DOHH2 (cell line): ENCODE data around the gene GAS6.
"Not testable (repeated sequence)": the region's sequence is repeated elsewhere in the genome, so short reads cannot be mapped to it uniquely, and the experiment has no call there.

Experiments
- EZH2phosphoT487 ChIP-seq: fragments of 200-600 bp; sonication (generic); IDR thresholded peaks from 2 replicates; pipeline ENCODE4 v1.6.1; 2017; ENCODE audit warnings: borderline replicate concordance, mild to moderate bottlenecking, antibody characterized with exemption, low read length, moderate library complexity, mixed read lengths
- TF ChIP-seq, protein P1 (sequence below): fragments of 200-600 bp; sonication (generic); IDR thresholded peaks from one replicate; pipeline ENCODE4 v1.5.1; 2014; ENCODE audit warnings: antibody characterized with exemption, mild to moderate bottlenecking, low read depth, low read length; ENCODE audit not compliant: poor library complexity, severe bottlenecking

DNA sequence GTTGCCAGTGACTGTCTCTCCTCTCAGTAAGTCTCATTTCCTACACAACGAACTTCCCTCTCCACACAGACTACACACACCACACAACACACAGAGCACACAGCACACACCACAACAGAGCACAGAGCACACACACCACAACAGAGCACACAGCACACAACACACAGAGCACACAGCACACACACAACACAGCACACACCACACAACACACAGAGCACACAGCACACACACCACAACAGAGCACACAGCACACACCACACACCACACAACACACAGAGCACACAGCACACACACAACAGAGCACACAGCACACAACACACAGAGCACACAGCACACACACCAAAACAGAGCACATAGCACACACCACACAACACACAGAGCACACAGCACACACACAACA lies 68.5 kb downstream of the GAS6 start:
- TF ChIP-seq, protein P1, sequence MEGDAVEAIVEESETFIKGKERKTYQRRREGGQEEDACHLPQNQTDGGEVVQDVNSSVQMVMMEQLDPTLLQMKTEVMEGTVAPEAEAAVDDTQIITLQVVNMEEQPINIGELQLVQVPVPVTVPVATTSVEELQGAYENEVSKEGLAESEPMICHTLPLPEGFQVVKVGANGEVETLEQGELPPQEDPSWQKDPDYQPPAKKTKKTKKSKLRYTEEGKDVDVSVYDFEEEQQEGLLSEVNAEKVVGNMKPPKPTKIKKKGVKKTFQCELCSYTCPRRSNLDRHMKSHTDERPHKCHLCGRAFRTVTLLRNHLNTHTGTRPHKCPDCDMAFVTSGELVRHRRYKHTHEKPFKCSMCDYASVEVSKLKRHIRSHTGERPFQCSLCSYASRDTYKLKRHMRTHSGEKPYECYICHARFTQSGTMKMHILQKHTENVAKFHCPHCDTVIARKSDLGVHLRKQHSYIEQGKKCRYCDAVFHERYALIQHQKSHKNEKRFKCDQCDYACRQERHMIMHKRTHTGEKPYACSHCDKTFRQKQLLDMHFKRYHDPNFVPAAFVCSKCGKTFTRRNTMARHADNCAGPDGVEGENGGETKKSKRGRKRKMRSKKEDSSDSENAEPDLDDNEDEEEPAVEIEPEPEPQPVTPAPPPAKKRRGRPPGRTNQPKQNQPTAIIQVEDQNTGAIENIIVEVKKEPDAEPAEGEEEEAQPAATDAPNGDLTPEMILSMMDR, result not testable (repeated sequence)
- TF ChIP-seq EZH2phosphoT487, result not testable (repeated sequence)
